Stomach (tissue), 9 donors: Measurements from ENCODE around the gene MXD4. TPM values are rescaled to one million over a fixed set of nuclear protein-coding genes. Genes with fewer than 3 reads are reported as not detected.
A peak's percentile ranks its signal among the peaks of the same experiment; 100 is the strongest.

ENCODE experiments used
- DNase-seq, 2 donors: peaks; one replicate each; pipeline versions ENCODE4 v3.0.0 to v3.0.0-alpha.2; 2013 to 2019
- H3K27ac ChIP-seq, 5 donors: fragments of 200-600 bp in 4 of 5; sonication (generic) in 4 of 5; one replicate each; pipeline ENCODE4 v1.5.1; 2013 to 2019; ENCODE audit warnings: mild to moderate bottlenecking in 1 of 5, moderate library complexity in 1 of 5
- H3K27me3 ChIP-seq, 3 donors: fragments of 200-600 bp; sonication (generic); one replicate each; pipeline ENCODE4 v1.5.1; 2017 to 2019; ENCODE audit warnings: mixed run types in 1 of 3
- H3K36me3 ChIP-seq, 4 donors: fragments of 200-600 bp; sonication (generic); 1 replicate in 3 of 4; 2 replicates in 1 of 4; pipeline ENCODE4 v1.5.1; 2016 to 2019
- H3K4me1 ChIP-seq, 4 donors: fragments of 200-600 bp; sonication (generic); one replicate each; pipeline ENCODE4 v1.5.1; 2016 to 2019
- H3K4me3 ChIP-seq, 4 donors: fragments of 200-600 bp; sonication (generic) in 3 of 4; one replicate each; pipeline ENCODE4 v1.5.1; 2016 to 2019; ENCODE audit warnings: mild to moderate bottlenecking in 1 of 4
- H3K9me3 ChIP-seq, 4 donors: fragments of 200-600 bp; sonication (generic); one replicate each; pipeline ENCODE4 v1.5.1; 2016 to 2019
- EP300 ChIP-seq: sonication (generic); formaldehyde crosslinking; IDR thresholded peaks from one replicate; pipeline ENCODE4 v1.6.1; 2017; ENCODE audit warnings: antibody characterized with exemption
- POLR2A ChIP-seq, 4 donors: fragments of 450-650 bp; IDR thresholded peaks; one replicate each; pipeline ENCODE4 v1.6.1; 2016; ENCODE audit warnings: antibody characterized with exemption in 4 of 4, control low read depth in 2 of 4, mild to moderate bottlenecking in 1 of 4, moderate library complexity in 1 of 4
- POLR2AphosphoS5 ChIP-seq, 3 donors: sonication (generic); formaldehyde crosslinking; IDR thresholded peaks; one replicate each; pipeline ENCODE4 v1.6.1; 2016; ENCODE audit warnings: antibody characterized with exemption in 3 of 3
- WGBS, 5 donors: extraction: QIAGEN DNeasy Blood & Tissue Kit in 3 of 5; methylation state at CpG; one replicate each; pipeline versions ENCODE4 v1.1.5 to v1.1.7; 2013 to 2018; 5-methylcytosine and 5-hydroxymethylcytosine counted together
- intact Hi-C: fragments of 100-400 bp; cut with DNase I; formaldehyde crosslinking; loops from one replicate; pipeline ENCODE4 v1.15.1; 2023; ENCODE audit warnings: low total_unique reads
- polyA plus RNA-seq, 3 donors: library from polyadenylated mRNA; stranded (reverse); fragments of 200-250 nt; gene quantifications; one replicate each; pipeline ENCODE4 v1.2.3, GENCODE V29; 2013
- total RNA-seq, 5 donors: library from RNA; depleted of rRNA; stranded (reverse); fragments of >200 nt; gene quantifications; one replicate each; pipeline versions ENCODE4 v1.1.0 to v1.2.3, GENCODE V29; 2014 to 2016
- TF ChIP-seq, protein P1 (sequence below), 7 experiments: fragments of 450-650 bp in 4 of 7; fragments of 200-600 bp in 3 of 7; sonication (generic) in 3 of 7; IDR thresholded peaks; one replicate each; pipeline ENCODE4 v1.5.1; 2016 to 2019; ENCODE audit warnings: antibody characterized with exemption in 7 of 7, control low read depth in 2 of 7, mild to moderate bottlenecking in 1 of 7
- donor health status: healthy with polysubstance abuse.
- donor health status: Bipolar disorder and iron deficiency.
- donor health status: healthy.

The MXD4 gene
- total and polyA plus RNA-seq, 8 donors, result 19.1 to 114 (median 46.8) TPM

DNA sequence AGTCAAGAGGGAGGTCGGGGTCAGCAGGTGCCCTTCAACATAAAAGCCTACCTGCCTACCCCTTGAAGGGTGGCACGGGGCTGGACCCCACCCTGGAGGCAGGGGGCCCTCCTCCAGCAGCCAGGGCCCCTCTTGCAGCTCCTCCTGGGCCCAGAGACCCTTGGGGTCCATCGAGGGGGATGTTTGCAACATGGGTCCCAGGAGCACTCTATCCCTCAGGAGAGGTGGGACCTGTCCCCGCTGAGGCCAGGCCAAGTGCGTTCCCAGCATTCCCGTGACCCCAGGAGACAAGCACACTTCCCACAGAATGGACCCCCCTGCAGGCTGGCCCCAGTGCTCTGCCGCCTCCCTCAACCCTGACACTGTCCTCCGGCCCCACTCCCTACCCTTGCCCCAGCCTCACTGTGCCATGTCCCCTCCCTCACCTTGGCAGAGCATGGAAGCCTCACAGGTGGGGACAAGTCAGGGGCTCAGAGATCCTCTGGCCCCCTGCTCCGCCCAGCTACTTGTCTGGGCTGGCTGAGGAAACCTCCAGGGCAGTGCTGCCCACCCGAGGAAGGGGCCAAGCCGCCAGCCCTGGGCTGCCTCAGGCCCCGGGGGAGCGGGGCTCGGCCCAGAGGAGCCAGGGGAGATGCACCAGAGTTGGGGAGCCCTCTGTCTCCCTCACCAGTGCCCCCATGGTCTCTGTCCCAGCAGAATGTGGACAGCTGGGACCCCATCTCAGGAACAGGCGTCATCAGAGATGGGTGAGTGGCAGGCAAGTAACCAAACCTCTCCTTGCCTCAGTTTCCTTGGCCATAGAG lies 2.2 kb downstream of the MXD4 start:
- peak overlapping the region; percentile 84 to 100 (median 94) for H3K4me3 ChIP-seq
- no peaks in the 10 kb centered on the region for H3K9me3 ChIP-seq
- TF ChIP-seq, protein P1, sequence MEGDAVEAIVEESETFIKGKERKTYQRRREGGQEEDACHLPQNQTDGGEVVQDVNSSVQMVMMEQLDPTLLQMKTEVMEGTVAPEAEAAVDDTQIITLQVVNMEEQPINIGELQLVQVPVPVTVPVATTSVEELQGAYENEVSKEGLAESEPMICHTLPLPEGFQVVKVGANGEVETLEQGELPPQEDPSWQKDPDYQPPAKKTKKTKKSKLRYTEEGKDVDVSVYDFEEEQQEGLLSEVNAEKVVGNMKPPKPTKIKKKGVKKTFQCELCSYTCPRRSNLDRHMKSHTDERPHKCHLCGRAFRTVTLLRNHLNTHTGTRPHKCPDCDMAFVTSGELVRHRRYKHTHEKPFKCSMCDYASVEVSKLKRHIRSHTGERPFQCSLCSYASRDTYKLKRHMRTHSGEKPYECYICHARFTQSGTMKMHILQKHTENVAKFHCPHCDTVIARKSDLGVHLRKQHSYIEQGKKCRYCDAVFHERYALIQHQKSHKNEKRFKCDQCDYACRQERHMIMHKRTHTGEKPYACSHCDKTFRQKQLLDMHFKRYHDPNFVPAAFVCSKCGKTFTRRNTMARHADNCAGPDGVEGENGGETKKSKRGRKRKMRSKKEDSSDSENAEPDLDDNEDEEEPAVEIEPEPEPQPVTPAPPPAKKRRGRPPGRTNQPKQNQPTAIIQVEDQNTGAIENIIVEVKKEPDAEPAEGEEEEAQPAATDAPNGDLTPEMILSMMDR (IDR thresholded peaks at IDR 0.05), result no peak
- TF ChIP-seq EP300 (no peak), POLR2AphosphoS5 (IDR thresholded peaks at IDR 0.05) (no peak), POLR2A (IDR thresholded peaks at IDR 0.05) (no peak)
- 65 to 78% (median 71%) methylated on average over 2 to 15 of the region's 15 CpGs for WGBS, 5 donors
- intact Hi-C loops, result no loop called here
- peaks cover 4 to 35% (median 20%) of the 10 kb centered on the region in 4 donors for H3K36me3 ChIP-seq
- DNase-seq, result peak in 1 of 2 donors; percentile 21
- peak overlapping the region; percentile 11 to 94 (median 93) for H3K27ac ChIP-seq
- H3K27me3 ChIP-seq, result no peaks in the 10 kb centered on the region
- peaks cover 63 to 86% (median 74%) of the 10 kb centered on the region in 4 donors for H3K4me1 ChIP-seq

DNA sequence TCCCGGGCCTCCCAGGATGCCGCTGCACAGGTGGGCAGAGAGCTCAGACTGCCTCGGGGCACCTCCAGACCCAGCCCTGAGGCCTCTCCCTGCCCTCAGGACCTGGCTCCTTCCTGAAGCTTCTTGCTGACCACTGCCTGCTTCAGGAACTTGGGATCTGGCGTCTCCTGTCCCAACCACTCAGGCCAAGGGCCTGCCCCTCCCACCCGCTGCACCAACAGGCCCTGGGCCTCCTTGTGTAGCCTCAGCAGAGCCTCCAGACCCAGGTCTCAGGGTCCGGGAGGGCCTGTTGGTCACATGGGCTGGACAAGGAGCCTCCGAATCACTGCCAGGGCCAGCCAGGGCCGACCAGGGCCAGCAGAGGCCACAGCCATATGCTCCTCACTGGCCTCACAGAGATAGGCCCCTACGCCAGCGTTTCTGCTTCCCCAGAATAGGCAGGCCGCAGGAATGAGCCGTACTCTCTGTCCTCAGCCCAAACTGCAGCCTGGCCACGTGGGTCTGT lies 2.8 kb downstream of the MXD4 start:
- Histone ChIP-seq H3K36me3 (peaks cover 9 to 42% (median 26%) of the 10 kb centered on the region in 4 donors), H3K4me3 (peak overlapping the region; percentile 84 to 100 (median 94)), H3K4me1 (peaks cover 63 to 84% (median 73%) of the 10 kb centered on the region in 4 donors), H3K9me3 (no peaks in the 10 kb centered on the region), H3K27me3 (no peaks in the 10 kb centered on the region), H3K27ac (peak overlapping the region; percentile 11 to 94 (median 93))
- intact Hi-C loops, result no loop called here
- peak in 1 of 2 donors; percentile 25 for DNase-seq
- TF ChIP-seq, protein P1 (IDR thresholded peaks at IDR 0.05), result no peak
- no peak for TF ChIP-seq POLR2AphosphoS5 (IDR thresholded peaks at IDR 0.05)
- no peak for TF ChIP-seq POLR2A (IDR thresholded peaks at IDR 0.05)
- TF ChIP-seq EP300, result no peak
- WGBS, 5 donors, result 39 to 72% (median 52%) methylated on average over 5 to 13 of the region's 13 CpGs

DNA sequence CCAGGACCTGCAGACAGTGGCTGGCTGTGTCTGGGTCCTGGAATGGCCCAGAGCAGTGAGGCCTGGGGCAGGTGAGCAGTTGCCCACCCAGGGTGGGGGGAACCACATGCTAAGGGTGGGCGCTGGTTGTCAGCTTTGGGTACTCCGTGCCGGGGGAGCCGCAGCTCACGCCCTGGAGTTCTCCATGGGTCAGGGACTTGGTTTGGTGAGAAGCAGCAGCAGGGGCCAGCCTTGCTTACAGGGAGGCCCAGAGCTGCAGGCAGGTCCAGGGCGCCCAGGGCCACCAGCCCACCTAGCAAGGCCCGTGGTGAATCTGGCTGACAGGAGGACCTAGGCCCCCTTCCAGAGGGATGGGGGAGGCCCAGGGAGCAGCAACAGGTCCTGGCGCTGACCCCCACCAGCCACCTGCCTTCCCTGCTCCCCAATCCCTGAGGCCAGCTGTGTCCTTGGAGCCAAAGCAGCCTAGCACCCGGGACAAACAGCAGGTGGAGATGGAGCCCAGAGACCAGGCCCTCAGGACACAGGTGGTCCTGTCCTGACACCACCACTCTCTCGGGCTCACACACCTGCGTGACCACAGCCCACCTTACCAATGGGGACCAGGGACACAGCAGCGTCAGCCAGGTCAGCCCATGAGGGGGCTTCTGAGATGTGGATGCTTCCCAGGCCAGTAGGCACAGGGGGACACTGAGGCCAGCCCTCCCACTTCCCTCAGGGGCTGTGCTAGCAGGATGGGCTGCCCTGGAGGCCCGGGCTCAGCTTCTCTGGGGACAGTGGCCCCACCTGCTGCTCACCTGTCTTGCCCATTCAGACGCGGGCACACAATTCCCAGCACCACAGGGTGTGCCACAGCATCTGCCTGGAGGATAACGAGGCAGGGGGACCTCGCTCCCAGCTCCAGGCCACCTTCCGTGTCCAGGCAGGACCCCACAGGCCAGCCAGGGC lies 3.5 kb downstream of the MXD4 start:
- peaks cover 63 to 77% (median 70%) of the 10 kb centered on the region in 4 donors for H3K4me1 ChIP-seq
- H3K9me3 ChIP-seq, result no peaks in the 10 kb centered on the region
- peak in 1 of 2 donors; percentile 24 for DNase-seq
- peak overlapping the region in 4 of 5 donors; percentile 87 to 94 (median 94) for H3K27ac ChIP-seq
- peak overlapping the region in 3 of 4 donors; percentile 84 to 100 (median 95) for H3K4me3 ChIP-seq
- H3K27me3 ChIP-seq, result no peaks in the 10 kb centered on the region
- intact Hi-C loops, result no loop called here
- peaks cover 14 to 49% (median 33%) of the 10 kb centered on the region in 4 donors for H3K36me3 ChIP-seq
- 84 to 96% (median 89%) methylated on average over 7 to 18 of the region's 18 CpGs for WGBS, 5 donors
- TF ChIP-seq EP300 (no peak), POLR2AphosphoS5 (IDR thresholded peaks at IDR 0.05) (no peak), POLR2A (IDR thresholded peaks at IDR 0.05) (no peak)
- TF ChIP-seq, protein P1 (IDR thresholded peaks at IDR 0.05), result no peak
